Measurements from ENCODE around the gene EEF1A2.
A peak's percentile ranks its signal among the peaks of the same experiment; 100 is the strongest.
"Not testable (repeated sequence)": the region's sequence is repeated elsewhere in the genome, so short reads cannot be mapped to it uniquely, and the experiment has no call there.

Gene EEF1A2

DNA sequence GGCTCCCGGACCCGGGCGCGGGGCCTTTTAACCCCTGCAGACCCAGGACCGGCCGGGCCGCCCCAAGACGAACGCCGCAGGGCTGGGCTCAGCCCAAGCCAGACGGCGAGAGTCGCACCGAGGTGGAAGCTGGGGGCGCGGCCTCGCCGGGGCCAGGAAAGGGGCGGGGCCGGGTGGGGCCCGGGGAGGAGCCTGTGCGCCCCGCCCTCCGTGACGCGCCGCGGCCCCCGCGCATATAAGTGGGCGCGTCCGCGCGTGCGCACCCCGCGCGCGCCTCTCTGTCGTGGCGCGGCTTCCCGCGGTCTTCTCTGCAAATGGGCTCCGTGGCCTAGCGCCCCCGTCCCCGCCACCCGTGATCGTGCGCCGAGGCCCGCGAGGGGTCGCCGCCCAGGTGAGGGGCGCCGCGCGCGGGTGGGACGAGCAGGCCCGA lies 21.6 kb upstream of the EEF1A2 start, which contains the start of gene PPDPF:
Gene PPDPF, plus strand, starts transcription at position 262 of the 430 bp plus-strand sequence. CDS start 544 bp downstream, outside the sequence.
- DNase-seq (ENCODE audit: low read depth in 2 of 2): peak; percentile 71 to 72

DNA sequence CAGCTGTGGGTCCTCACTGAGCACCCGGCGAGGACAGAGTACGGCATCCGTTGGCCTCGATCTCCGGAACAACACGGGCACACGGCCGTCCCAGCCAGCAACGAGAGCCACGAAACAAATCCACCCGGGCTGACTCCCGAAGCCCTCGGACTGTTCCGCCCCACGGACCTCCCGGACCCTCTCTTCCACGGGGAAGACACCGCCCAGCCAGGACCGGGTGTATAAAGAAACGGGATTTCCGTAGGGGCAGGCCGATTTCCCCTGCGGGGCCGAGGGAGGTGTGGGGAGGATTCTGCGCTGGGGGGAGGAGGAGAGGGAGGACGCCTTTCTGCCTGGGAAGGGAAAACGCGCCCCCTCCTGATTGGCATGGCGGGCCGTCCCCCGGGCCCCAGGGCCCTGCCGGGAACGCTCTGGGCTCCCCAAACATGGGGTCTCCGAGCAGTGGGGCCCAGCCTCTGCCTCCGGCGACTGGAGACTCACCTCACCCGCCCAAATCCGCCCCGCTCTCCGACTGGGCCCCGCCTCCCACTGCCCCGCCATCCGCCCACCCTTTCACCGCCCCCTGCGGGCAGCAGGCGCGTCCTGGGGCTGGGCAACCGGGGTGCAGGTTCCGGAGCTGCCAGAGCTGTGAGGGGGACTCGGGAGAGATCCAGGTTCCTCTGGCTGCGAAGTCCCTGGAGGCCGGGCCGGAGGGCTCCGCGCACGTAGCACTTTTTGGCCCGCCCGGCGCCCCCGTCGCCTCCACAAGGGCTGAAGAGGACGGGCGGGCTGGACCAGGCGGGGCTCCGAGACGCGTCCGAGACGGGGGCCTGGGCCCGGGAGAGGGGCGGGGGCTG lies 21.0 kb upstream of the EEF1A2 start:
- DNase-seq (ENCODE audit: low read depth in 2 of 2): peak; percentile 48 to 49

DNA sequence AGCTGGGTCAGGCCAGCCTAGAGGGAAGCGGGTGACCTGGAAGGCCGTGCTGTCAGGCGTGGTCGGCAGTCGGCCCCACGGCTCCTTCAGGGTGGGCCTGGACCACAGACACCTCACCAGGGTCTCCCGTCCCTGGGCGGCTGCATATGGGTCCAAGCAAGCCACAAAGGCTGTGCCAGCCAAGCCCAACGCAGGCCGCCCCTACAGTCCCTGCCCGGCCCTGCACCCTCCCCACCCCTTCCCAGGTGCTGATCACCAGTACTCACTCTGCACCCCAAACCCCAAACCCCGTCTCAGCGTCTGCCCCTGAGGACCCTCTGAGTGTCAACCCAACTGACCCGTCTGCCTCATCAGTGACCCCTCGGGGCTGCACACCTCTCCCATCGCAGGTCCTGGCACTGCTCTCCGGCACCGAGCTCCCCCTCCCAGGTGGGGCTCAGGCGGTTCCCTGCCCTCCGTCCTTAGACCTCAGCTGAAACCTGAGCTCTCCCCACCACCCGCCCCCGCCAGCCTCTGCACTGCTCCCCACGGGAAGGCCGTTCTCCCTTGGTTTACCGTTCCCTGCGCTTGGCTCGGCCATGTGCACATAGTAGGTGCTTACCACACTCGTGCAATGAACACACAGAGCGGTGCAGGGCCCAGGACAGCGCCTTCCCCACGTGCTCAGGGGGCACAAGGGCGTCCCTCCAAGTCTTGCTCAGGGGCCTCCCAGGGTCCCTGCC lies 20.2 kb upstream of the EEF1A2 start:
- DNase-seq (ENCODE audit: low read depth in 2 of 2): no peak

DNA sequence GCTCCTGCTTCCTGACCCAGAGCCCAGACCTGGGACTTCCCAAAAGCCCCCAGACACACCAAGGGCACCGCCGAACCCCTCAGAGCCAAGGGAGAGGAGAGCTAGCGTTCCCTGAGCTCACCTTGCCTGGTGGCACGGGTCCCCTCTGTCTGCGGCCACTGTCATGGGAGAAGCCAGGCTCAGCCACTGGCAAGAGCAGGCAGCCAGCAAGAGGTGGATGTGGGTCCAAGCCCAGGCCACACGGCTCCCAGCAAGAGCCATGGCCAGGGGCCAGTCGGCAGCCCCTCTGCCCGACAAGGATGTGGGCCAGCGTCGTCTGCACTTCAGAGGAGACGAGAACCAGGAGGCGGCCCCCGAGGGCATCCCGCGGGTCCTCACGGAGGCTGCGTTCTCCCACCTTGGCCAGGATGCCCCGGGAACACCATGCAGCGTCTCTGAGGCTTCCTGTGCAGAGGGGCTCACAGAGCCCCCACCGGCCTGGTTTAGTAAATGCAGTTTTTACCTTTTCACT lies 19.5 kb upstream of the EEF1A2 start:
- DNase-seq (ENCODE audit: low read depth in 2 of 2): no peak

DNA sequence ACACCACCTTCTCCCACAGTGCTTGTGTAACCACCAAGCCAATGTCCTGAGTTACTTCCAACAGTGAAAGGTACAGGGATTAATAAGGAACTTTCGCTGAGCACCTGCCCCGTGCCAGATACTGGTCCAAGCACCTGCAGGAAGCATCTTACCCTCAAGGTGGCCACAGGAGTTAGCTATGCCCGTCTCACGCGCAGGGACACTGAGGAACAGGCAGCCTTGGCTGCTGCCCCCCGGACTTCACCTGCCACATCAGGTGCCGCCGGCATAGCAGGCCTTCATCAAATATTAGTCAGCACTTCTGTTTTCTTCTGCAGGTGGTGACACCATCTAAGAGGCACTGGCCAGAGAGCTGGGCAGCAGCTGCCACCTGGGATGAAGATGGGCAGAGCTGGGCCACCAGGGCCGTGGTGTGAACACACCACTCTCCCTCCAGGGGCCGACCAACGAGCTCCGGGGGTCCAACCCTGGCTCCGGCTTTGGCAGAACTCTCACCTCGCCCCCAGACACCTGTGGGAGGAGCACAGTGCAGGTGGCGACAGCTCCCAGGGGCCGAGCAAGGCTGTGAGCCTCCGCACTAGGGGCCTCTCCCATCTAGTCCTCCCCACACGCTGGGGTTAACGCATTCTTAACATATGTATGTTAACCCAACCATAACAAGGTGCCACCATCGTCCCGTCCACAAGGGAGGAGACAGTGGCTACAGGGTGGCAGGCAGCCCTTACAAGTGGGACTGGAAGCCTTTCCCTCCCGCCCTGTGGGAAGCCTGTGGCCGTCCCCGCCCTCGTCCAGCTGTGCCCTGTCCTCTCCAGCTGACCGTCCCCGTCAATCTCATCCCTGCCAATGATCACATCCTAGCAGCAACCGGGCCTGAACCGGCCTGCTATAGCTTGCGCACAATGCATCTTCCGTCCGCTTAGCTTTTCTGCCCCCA lies 18.8 kb upstream of the EEF1A2 start:
- DNase-seq (ENCODE audit: low read depth in 2 of 2): no peak

DNA sequence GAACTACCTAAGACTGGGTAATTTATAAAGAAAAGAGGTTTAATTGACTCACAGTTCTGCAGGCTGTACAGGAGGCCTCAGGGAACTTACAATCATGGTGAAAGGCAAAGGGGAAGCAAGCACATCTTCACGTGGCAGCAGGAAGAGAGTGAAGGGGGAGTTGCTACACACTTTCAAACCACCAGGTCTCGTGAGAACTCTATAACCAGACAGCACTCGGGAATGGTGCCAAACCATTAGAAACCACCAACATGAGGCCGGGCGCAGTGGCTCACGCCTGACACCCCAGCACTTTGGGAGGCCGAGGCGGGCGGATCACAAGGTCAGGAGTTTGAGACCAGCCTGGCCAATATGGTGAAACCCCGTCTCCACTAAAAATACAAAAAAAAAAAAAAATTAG lies 15.6 kb upstream of the EEF1A2 start:
- DNase-seq (ENCODE audit: low read depth in 2 of 2): not testable (repeated sequence)

DNA sequence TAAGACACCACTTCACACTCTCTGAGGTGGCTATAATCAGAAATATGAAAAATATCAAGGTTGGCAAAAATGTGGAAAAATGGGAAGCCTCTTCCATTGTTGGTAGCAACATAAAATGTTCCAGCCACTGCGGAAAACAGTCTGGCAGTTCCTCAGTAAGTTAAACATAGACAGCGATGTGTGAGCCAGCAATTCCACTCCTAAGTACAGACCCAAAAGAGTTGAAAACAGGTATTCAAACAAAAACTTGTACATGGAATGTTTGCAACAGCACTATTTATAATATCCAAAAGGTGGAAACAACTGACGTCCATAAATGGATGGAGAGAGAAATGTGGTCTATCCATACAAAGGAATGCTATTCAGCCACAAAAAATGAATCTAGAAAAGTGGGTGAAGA lies 14.3 kb upstream of the EEF1A2 start:
- no peak for DNase-seq (ENCODE audit: low read depth in 2 of 2)

DNA sequence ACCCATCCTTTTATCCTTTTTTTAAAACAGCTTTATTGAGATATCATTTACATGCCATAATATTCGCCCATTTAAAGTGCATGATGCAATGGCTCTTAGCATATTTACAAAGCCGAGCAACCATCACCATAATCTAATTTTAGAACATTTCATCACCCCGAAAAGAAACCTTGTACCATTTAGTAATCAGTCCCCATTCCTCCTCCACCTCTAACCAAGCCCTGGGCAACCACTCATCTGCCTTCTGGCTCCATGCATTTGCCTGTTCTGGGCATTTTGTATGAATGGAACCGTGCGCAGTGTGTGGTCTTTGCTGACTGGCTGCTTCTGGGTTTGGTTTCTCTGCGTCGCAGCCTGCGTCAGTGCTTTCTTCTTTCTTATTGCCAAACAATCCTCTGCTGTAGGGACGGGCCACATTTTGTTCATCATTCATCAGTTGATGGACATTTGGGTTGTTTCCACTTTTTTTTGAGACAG lies 10.2 kb upstream of the EEF1A2 start:
- no peak for DNase-seq (ENCODE audit: low read depth in 2 of 2)

DNA sequence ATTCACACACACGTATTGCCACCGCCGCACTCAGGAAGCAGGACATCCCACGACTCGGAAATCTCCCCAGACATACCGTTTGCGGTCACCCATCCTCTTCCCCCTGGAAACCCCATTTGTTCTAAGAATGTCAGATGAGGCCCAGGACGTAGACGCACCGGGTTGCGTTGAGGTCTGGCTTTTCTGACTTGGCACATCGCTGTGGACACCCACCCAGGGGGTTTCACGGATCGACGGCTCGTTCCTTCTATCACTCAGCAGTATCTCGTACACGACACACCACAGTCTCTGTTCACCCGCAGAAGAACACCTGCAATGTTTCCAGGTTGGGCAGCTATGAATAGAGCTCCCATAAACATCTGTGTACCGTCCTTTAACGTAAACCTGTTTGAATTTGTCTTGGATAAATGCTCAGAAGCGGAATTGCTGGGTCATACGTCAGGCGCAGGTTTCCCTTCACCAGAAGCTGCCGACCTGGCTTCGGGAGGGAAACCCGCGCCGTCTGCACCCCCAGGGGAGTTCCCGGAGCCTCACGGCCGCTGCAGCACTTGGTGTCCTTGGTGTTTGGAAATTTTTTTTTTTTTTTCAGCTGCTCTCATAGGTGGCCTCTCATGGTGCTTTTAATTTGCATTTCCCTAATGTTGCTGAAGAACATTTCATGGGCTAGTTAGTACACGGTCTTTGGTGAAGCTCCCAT lies 9.3 kb upstream of the EEF1A2 start:
- DNase-seq (ENCODE audit: low read depth in 2 of 2): no peak

DNA sequence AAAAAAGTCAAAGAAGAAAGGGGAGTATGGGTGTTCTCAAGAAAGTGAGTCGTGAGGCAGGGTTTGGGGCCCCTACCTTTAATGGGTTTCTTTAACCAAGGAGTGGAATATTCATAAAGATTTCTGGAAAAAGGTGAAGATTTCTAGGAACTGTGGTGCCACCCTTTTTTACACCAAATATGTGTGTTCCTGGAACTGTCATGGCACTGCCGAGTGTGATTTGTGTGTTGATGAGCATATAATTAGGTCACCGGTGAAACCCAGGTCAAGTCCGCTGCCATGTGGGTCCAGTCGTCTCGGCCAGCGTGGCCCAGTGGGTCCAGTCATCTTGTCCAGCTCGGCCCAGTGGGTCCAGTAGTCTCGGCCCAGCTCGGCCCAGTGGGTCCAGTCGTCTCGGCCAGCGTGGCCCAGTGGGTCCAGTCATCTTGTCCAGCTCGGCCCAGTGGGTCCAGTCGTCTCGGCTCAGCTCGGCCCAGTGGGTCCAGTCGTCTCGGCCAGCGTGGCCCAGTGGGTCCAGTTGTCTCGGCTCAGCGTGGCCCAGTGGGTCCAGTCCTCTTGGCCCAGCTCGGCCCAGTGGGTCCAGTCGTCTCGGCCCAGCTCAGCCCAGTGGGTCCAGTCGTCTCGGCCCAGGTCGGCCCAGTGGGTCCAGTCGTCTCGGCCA lies 8.3 kb upstream of the EEF1A2 start:
- DNase-seq (ENCODE audit: low read depth in 2 of 2): no peak

DNA sequence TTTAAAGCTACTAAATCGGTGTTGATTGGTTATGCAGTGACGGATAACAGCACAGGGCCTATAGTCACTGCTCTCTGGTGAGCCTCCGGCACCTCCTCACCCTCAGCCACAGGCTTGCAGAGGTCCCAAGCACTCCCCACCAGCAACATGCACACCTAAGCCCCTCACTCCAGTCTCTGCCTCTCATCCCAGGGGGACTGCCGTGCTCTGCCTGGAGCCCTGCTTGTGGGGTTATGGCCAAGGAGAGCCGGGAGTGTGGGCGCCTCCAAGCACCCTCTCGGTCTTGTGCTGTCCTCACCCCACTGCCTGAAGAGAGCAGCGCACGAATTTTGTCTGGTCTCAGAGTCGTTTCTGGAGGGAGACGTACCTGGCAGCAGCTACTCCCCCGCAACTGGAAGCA lies 6.8 kb upstream of the EEF1A2 start:
- DNase-seq (ENCODE audit: low read depth in 2 of 2): no peak

DNA sequence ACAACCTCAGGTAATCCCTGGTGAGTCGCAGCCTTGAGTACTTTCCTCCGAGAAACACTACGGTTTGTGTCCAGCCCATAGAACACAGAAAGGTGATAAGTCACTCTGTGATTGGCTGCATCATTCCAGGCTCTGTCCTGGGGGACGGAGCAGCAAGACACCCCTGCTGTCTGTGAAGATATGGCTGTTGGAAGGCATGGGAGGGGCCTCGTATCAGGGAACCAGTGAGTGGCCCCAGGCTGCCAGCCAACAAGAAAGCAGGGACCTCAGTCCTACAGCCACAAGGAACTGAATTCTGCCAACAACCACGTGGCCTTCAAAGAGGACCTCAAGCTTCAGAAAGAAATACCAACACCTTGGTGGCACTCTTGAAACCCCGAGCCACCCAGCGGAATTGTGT lies 6.4 kb upstream of the EEF1A2 start:
- DNase-seq (ENCODE audit: low read depth in 2 of 2): no peak

DNA sequence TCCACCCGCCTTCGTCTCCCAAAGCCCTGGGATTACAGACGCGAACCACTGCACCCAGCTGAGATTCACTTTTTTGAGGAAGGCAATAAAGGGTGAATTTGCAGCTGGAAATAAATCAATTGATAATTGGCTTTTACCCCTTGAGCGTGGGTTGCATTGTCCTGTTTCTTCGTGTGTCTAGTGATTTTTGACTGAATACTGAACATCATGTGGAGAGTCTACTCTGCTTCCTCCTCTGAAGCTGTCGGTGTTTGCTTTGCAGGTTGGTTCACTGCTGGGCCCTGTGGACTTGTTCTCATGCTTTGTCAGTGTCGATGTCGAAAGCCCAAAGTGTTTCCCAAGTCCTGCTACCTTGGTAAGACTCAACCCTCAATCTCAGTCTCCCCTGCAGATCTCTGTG lies 5.8 kb upstream of the EEF1A2 start:
- DNase-seq (ENCODE audit: low read depth in 2 of 2): no peak

DNA sequence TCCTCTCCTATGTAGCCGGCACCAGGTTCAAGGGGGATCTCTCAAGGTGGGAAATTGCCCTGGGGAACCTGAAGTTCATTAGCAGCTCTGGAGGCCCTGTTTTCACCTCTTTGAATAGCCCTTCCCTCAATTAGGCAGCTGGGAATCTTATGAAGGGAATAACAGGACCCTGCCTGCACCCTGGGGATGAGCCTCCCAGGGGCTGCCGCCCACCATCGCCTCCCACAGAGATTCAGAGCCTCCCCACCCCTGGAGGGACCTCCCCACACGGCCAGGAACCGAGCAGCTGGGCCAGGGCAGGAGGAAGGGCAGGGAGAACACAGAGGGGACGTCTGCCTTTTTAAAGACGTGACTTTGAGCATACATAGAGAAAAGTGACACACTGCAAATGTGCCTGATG lies 4.6 kb upstream of the EEF1A2 start:
- DNase-seq (ENCODE audit: low read depth in 2 of 2): no peak

DNA sequence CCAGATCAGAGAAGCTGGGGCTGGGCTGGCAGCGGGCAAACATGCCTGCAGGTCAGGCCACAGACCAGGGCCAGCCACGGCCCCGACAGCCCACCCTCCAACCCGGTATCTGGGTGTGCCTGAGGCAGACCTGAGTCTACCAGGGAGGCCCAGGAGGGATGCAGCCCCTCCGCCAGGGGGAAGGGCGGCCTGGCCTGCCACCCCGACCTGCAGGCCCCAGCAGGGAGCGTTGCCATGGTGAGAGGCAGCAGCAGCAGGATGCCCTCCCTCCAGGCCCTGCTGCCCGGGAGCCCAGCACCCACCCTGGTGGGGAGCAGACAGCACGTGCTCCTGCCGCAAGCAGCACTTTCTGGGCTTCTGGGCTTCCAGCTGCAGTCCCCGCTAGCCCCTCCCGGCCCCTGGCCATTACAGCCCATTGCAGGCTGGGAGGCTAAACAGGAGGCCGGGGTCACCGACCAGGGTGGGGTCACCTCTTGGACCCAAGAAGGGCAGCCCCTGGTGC lies 3.8 kb upstream of the EEF1A2 start:
- DNase-seq (ENCODE audit: low read depth in 2 of 2): no peak

DNA sequence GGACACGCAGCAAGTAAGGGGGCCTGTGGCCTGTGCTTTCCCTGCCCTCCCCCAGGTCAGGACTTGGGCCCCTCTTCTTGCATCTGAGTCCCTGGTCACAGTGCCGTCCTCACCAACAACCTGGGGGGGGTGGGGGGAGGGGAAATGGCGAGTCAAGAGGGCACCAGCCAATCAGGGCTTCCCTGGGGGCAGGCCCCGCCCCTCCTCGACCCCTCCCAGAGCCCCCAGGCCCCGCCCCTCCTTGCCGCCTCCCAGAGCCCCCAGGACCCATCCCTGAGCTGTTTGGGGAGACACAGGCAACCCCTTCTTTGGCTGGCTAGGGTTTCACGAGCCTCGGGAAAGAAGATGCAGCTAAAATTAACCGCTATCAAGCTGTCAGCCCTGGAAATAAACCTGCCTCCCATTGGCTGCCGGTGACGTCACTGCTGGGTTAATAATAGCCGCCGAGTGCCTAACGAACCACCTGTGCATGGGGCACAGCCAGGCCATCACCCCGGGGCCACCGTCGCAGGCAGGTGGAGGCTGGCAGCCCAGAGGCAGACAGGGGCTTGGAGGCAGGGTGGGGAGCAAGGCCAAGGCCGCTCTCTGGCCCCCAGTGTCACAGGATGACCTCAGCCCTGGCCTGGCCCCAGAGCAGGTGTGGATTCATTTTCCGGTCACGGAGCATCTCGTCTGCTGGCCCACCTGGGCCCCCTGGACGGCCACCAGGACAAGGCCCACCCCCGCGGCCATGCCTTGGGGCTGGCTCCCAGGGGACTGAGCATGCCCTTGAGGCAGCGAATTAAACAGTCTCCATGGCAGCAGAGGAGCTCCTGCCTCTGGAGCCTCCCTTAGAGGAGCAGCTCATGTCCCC lies 3.2 kb upstream of the EEF1A2 start:
- no peak for DNase-seq (ENCODE audit: low read depth in 2 of 2)

DNA sequence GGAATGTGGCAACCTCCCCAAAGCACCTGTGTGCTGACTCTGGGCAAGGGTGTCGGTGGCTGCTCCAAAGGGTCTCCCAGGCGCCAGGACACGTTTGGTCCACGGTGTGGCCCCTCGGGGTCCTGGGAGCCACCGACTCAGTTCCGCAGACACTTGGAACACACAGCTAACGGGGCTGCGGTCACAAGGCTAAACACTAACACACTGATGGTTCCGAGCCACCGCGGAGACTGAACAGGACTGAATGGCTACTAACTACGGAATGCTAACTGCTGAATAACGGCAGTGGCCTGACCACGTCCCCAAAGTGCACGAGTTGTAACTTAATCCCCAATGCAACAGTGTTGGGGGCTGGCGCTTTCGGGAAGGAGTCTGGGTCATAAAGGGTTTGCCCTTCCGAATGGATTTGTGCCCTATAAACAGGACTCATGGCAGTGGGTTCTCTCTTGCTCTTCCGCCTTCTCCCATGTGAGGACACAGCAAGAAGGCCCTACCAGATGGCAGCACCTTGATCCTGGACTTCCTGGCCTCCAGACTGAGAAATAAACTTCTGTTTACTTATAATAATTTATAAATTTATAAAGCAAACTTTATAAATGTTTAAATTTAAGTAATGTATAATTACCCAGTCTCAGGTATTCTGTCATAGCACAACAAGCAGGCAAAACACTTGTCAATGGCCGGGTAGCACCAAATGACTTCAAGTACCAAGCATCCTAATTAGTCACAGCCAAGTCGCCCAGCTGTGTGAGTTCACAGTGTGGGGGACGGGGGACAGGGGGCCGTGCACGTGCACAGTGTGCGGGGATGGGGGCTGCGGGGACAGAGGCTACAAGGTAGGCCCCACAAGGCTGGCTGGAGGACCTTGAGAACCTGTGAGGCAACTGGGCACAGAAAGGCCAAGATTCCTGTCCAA lies 2.3 kb upstream of the EEF1A2 start:
- DNase-seq (ENCODE audit: low read depth in 2 of 2): no peak

Data from stimulated activated CD8-positive, alpha-beta memory T cell treated with anti-CD3 and anti-CD28 coated beads, Interleukin-15, amount 100 ng/mL, for 48 hours (primary cell).